Measurements from ENCODE around the gene SHF. TPM values are rescaled to one million over a fixed set of nuclear protein-coding genes. Genes with fewer than 3 reads are reported as not detected.

The SHF gene
- total RNA-seq, 4 donors from 2014 or later: 4.4 to 10.0 (median 7.4) TPM

DNA sequence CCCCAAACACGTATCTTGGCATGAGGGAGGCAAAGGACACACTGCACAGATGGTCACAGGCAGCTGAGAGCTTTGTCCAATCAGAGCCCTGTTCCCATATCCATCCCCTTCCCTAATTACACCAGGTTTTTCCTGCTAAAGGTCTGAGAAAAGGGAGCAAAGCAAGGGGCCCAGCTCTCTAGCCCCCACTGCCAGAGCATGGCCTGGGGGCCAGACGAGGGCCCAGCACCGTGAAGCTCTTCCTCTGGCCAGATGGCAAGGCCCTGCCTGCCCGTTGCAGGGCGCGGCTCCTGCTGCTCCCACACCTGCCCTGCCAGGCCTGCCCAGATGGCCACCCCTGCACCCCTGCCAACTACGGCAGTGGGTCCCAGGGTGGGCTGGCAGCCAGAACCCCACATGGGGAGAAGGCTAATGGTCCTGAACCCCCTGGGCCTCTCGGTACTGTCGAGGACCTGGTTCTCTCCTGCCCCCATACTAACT, 3.2 kb downstream of the SHF start:
- H3K27me3 ChIP-seq: no peaks in the 10 kb centered on the region
- TF ChIP-seq, protein P1, sequence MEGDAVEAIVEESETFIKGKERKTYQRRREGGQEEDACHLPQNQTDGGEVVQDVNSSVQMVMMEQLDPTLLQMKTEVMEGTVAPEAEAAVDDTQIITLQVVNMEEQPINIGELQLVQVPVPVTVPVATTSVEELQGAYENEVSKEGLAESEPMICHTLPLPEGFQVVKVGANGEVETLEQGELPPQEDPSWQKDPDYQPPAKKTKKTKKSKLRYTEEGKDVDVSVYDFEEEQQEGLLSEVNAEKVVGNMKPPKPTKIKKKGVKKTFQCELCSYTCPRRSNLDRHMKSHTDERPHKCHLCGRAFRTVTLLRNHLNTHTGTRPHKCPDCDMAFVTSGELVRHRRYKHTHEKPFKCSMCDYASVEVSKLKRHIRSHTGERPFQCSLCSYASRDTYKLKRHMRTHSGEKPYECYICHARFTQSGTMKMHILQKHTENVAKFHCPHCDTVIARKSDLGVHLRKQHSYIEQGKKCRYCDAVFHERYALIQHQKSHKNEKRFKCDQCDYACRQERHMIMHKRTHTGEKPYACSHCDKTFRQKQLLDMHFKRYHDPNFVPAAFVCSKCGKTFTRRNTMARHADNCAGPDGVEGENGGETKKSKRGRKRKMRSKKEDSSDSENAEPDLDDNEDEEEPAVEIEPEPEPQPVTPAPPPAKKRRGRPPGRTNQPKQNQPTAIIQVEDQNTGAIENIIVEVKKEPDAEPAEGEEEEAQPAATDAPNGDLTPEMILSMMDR (IDR thresholded peaks at IDR 0.05): no peak
- TF ChIP-seq POLR2A (IDR thresholded peaks at IDR 0.05) (no peak), POLR2AphosphoS5 (IDR thresholded peaks at IDR 0.05) (no peak), EP300 (IDR thresholded peaks at IDR 0.05) (no peak)
- no peaks in the 10 kb centered on the region for H3K9me3 ChIP-seq
- H3K27ac ChIP-seq: no peak overlapping the region
- H3K36me3 ChIP-seq: no peaks in the 10 kb centered on the region
- WGBS, 2 donors (ENCODE audit: low coverage in 1 of 2): 85% methylated on average over 6 of the region's 9 CpGs; no CpG with 5 or more reads in 1 of the 2 donors
- no peak for ATAC-seq
- peaks cover 0 to 41% (median 6%) of the 10 kb centered on the region in 3 donors for H3K4me1 ChIP-seq
- no peak overlapping the region for H3K4me3 ChIP-seq

DNA sequence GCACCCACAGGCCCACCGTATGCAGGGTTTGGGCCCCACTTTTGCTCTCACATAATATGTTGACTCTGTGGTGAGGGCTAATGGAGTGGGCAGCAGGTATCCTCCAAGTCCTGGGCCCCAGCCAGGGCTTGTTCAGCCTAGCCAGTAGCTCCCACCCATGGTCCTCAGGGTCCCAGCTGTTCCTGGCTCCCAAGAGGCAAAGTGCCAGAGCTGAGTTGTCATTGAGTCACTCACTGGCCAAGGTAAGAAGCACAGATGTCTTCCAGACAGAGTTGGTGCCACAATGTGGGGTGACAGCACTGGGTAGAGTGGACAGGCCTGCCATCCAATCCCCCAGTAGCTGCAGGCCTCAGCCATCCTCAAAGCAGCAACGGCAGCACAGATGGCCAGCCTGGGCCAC, 4.3 kb downstream of the SHF start:
- no peaks in the 10 kb centered on the region for H3K27me3 ChIP-seq
- peaks cover 0 to 37% (median 6%) of the 10 kb centered on the region in 3 donors for H3K4me1 ChIP-seq
- H3K9me3 ChIP-seq: no peaks in the 10 kb centered on the region
- H3K4me3 ChIP-seq: no peak overlapping the region
- TF ChIP-seq EP300 (IDR thresholded peaks at IDR 0.05): no peak
- no peak for TF ChIP-seq POLR2A (IDR thresholded peaks at IDR 0.05)
- TF ChIP-seq POLR2AphosphoS5 (IDR thresholded peaks at IDR 0.05): no peak
- TF ChIP-seq, protein P1 (IDR thresholded peaks at IDR 0.05): no peak
- ATAC-seq: no peak
- 80 to 100% methylated on average over 1 of the region's 2 CpGs for WGBS, 2 donors (ENCODE audit: low coverage in 1 of 2)
- H3K36me3 ChIP-seq: no peaks in the 10 kb centered on the region
- H3K27ac ChIP-seq: no peak overlapping the region

DNA sequence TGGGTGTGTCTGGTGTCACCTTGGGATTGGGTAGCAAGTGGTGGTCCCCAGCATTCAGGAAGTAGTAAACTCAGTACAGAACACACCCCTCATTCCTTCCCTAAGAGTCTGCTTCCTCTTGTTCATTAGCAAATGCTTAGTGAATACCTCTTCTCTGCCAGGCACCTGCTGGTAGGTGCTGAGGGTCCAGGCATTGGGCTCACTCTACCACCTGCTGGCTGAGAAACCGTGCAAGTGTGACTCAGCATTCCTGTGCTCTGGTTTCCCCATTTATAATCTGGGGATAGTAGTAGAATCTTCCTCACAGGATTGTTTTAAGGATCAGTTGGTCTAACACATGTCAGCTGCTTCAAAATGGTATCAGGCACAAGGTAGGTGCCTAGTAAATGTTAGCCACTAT, 4.8 kb downstream of the SHF start:
- no peak overlapping the region for H3K27ac ChIP-seq
- ATAC-seq: no peak
- H3K9me3 ChIP-seq: no peaks in the 10 kb centered on the region
- H3K36me3 ChIP-seq: peaks cover 0 to 2% of the 10 kb centered on the region in 2 donors
- no peak overlapping the region for H3K4me3 ChIP-seq
- WGBS, 2 donors (ENCODE audit: low coverage in 1 of 2): 13% methylated on average over 1 of the region's 1 CpG; no CpG with 5 or more reads in 1 of the 2 donors
- TF ChIP-seq, protein P1 (IDR thresholded peaks at IDR 0.05): no peak
- TF ChIP-seq POLR2A (IDR thresholded peaks at IDR 0.05) (no peak), POLR2AphosphoS5 (IDR thresholded peaks at IDR 0.05) (no peak), EP300 (IDR thresholded peaks at IDR 0.05) (no peak)
- no peaks in the 10 kb centered on the region for H3K27me3 ChIP-seq
- peaks cover 0 to 33% (median 6%) of the 10 kb centered on the region in 3 donors for H3K4me1 ChIP-seq

DNA sequence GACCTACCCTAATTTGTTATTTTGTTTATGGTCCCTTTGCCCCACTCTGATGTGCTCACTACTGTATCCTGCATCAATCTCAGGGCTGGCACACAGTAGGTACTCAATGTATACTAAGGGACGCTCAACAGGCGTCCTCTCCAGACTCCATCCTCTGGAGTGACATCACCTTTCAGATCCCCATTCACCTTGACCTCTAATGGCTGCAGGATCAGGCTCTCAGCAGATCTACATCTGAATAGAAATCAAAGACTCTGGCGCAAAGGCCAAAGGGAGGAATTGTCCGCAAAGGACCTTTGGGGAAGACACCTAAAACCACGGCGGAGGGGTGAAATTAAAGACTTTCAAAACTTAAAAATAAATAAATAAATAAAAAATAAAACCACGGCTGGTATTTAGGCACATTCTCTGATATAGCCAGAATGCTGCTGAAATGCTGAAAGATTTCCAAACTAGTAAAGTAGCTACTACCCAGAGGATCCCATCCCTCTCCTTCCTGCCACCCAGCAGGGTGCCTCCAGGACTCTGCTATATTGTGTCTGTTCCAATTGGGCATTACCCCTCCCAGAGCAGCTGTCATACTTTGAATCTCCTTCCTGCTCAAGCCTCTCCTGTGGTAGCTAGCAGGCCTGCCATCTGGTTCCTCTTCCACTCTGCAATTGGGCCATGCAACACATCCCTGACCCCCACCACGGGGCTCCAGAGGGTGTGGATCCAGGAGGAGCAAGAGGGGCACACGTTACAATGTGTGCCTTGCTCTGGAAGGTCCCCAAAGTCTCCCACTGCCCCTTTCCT, 6.1 kb downstream of the SHF start:
- 72 to 79% methylated on average over 5 of the region's 9 CpGs for WGBS, 2 donors (ENCODE audit: low coverage in 1 of 2)
- Histone ChIP-seq H3K4me3 (no peak overlapping the region), H3K27me3 (no peaks in the 10 kb centered on the region), H3K27ac (no peak overlapping the region), H3K4me1 (peaks cover 0 to 24% (median 6%) of the 10 kb centered on the region in 3 donors), H3K36me3 (peaks cover 0 to 9% of the 10 kb centered on the region in 2 donors), H3K9me3 (no peaks in the 10 kb centered on the region)
- no peak for ATAC-seq
- TF ChIP-seq POLR2A (IDR thresholded peaks at IDR 0.05) (no peak), EP300 (IDR thresholded peaks at IDR 0.05) (no peak), POLR2AphosphoS5 (IDR thresholded peaks at IDR 0.05) (no peak)
- TF ChIP-seq, protein P1 (IDR thresholded peaks at IDR 0.05): no peak
